GM18861 (cell line): ENCODE data around the gene MRPL18.
A peak's percentile ranks its signal among the peaks of the same experiment; 100 is the strongest.
"Not testable (repeated sequence)": the region's sequence is repeated elsewhere in the genome, so short reads cannot be mapped to it uniquely, and the experiment has no call there.

Source experiments
- ATAC-seq: cut with Tn5 transposase; IDR thresholded peaks from one replicate; pipeline ENCODE4 v1.9.1; 2021; ENCODE audit not compliant: unreplicated experiment

The MRPL18 gene

GRCh38 chr6:159790149-159790955 lies at the start of gene MRPL18:
MRPL18 (plus strand) TSS chr6:159790467; CDS start chr6:159790588, 121 bp downstream.
- ATAC-seq, result peak; percentile 81

GRCh38 chr6:159742165-159742564 lies 48.1 kb upstream of the MRPL18 start:
- ATAC-seq, result no peak

GRCh38 chr6:159745081-159745480 lies 45.2 kb upstream of the MRPL18 start:
- ATAC-seq, result no peak

- ATAC-seq, result no peak
Measured at GRCh38 chr6:159746759-159747158, 43.5 kb upstream of the MRPL18 start.

- ATAC-seq, result not testable (repeated sequence)
Measured at GRCh38 chr6:159748127-159748526, 42.1 kb upstream of the MRPL18 start.

GRCh38 chr6:159751448-159751847 lies 38.8 kb upstream of the MRPL18 start:
- no peak for ATAC-seq

- ATAC-seq, result no peak
Measured at GRCh38 chr6:159753081-159753872, 37.0 kb upstream of the MRPL18 start.

- no peak for ATAC-seq
Measured at GRCh38 chr6:159754401-159754800, 35.9 kb upstream of the MRPL18 start.

GRCh38 chr6:159754959-159755914 lies 35.0 kb upstream of the MRPL18 start:
- ATAC-seq, result no peak

- ATAC-seq, result no peak
Measured at GRCh38 chr6:159756508-159756907, 33.8 kb upstream of the MRPL18 start.

GRCh38 chr6:159758031-159759001 lies 32.0 kb upstream of the MRPL18 start:
- ATAC-seq, result no peak

GRCh38 chr6:159759645-159760044 lies 30.6 kb upstream of the MRPL18 start:
- ATAC-seq, result no peak

GRCh38 chr6:159760602-159761057 lies 29.6 kb upstream of the MRPL18 start:
- ATAC-seq, result no peak

GRCh38 chr6:159761129-159761872 lies 29.0 kb upstream of the MRPL18 start:
- no peak for ATAC-seq

- peak; percentile 89 for ATAC-seq
Measured at GRCh38 chr6:159761873-159762680, 28.2 kb upstream of the MRPL18 start, which contains the start of gene ACAT2. ACAT2 (plus strand) TSS chr6:159762045; CDS start chr6:159762088, 43 bp downstream.

GRCh38 chr6:159762681-159763293 lies 27.5 kb upstream of the MRPL18 start:
- ATAC-seq, result no peak

- no peak for ATAC-seq
Measured at GRCh38 chr6:159766906-159767305, 23.4 kb upstream of the MRPL18 start.

GRCh38 chr6:159769470-159769869 lies 20.8 kb upstream of the MRPL18 start:
- ATAC-seq, result no peak
